ENCODE measurements around the gene MMP28.

DNA sequence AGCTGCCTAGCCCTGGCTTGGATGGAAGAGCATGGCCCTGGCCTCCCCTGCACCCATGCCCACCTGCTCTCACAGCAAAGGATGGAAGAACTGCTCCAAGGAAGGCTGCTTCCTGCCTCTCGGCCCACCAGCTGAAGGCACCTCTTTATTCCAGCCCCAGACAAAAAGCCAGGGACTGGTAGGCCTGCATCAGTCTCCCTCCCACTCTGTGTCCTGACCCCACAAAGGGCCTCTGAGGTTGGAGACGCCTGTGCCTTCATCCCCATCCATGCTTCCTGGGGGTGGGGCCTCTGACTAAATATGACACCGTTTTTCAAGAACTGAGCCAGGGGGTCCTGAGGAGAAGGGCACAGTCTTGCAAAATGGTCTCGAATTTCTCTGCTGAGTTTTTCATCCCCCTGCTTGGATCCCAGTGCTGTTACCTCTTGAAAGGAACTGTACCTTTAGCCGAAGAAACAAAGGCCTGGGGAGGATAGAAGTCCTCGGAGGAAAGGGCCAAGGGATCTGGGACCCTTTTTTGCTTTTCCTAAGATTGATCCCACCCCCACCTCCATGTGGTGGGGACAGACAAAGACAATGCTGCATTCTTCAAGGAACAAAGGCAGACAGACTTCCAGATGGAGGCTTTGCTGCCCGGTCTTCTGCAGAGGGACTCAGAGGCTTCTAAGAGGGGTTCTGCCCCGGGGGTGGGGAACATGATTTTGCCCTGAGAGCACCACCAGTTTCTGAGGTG lies 29.5 kb downstream of the MMP28 start:
- TF ChIP-seq, protein P1, sequence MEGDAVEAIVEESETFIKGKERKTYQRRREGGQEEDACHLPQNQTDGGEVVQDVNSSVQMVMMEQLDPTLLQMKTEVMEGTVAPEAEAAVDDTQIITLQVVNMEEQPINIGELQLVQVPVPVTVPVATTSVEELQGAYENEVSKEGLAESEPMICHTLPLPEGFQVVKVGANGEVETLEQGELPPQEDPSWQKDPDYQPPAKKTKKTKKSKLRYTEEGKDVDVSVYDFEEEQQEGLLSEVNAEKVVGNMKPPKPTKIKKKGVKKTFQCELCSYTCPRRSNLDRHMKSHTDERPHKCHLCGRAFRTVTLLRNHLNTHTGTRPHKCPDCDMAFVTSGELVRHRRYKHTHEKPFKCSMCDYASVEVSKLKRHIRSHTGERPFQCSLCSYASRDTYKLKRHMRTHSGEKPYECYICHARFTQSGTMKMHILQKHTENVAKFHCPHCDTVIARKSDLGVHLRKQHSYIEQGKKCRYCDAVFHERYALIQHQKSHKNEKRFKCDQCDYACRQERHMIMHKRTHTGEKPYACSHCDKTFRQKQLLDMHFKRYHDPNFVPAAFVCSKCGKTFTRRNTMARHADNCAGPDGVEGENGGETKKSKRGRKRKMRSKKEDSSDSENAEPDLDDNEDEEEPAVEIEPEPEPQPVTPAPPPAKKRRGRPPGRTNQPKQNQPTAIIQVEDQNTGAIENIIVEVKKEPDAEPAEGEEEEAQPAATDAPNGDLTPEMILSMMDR (conservative IDR thresholded peaks at IDR 0.05), result no peak
- TF ChIP-seq ZFX (IDR thresholded peaks at IDR 0.05), result no peak
